VCaP (cell line): ENCODE data around the gene BMERB1.
"Not testable (repeated sequence)": the region's sequence is repeated elsewhere in the genome, so short reads cannot be mapped to it uniquely, and the experiment has no call there.

Experiments used
- H3K27ac ChIP-seq: fragments of 450-650 bp; 2 replicates; pipeline ENCODE4 v1.5.1; 2017
- CTCF ChIP-seq: fragments of 450-650 bp; conservative IDR thresholded peaks from 2 replicates; pipeline ENCODE4 v1.5.1; 2017; ENCODE audit warnings: mild to moderate bottlenecking, moderate library complexity

BMERB1 gene

DNA sequence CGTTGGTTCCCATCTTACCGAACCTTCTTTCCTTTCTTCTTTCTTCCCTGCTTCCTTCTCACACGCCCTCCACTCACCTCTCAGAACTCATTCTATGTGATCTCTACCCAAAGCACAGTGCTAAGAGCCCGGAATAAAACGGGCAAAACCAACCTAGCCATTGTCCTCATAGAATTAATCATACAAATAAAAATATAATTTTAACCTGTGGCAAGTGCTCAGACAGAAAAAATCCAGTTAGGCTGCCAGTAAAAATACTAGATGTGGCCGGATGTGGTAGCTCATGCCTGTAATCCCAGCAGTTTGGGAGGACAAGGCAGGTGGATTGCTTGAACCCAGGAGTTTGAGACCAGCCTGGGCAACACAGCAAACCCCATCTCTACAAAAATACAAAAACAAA is 27.0 kb downstream of the BMERB1 start:
- H3K27ac ChIP-seq: no peak overlapping the region
- TF ChIP-seq CTCF: no peak

- TF ChIP-seq CTCF: no peak
- no peak overlapping the region for H3K27ac ChIP-seq
Observed at GRCh38 chr16:15464401-15465186, 30.2 kb downstream of the BMERB1 start.

- no peak for TF ChIP-seq CTCF
- no peak overlapping the region for H3K27ac ChIP-seq
Observed at GRCh38 chr16:15466131-15466530, 31.7 kb downstream of the BMERB1 start.

- no peak overlapping the region for H3K27ac ChIP-seq
- TF ChIP-seq CTCF: peak; percentile 67
Observed at GRCh38 chr16:15466886-15467781, 32.7 kb downstream of the BMERB1 start.

- not testable (repeated sequence) for H3K27ac ChIP-seq
Observed at GRCh38 chr16:15476971-15477370, 42.6 kb downstream of the BMERB1 start.

DNA sequence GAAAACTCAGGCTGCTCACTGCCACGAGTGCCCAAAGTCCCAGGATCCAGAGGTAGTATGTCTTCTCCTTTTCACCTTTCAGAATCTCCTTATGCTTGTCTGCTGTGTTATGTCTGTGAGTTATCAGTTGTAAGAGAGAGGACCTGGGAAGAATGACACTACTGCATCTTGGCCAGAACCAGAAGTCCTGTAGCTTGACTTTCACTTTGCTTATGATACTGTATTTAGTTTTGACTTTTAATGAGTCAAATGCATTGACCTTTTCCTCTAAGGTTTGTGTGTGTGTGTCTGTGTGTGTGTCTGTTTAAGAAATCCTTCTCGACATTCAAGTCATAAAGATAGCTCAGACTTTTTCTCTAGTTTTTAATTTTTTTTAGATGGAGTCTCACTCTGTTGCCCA is 43.4 kb downstream of the BMERB1 start:
- TF ChIP-seq CTCF: no peak
- no peak overlapping the region for H3K27ac ChIP-seq

- no peak for TF ChIP-seq CTCF
- no peak overlapping the region for H3K27ac ChIP-seq
Observed at GRCh38 chr16:15482068-15482747, 47.8 kb downstream of the BMERB1 start.
